Fibroblast of the aortic adventitia (primary cell): Measurements from ENCODE around the gene UVRAG. TPM values are rescaled to one million over a fixed set of nuclear protein-coding genes. Genes with fewer than 3 reads are reported as not detected.

Experiments
- DNase-seq: peaks from one replicate; pipeline ENCODE4 v3.0.0-alpha.2; 2010; ENCODE audit warnings: low read depth
- H3K4me3 ChIP-seq: 2 replicates; pipeline ENCODE4 v1.5.1; 2011; ENCODE audit warnings: low read depth, mild to moderate bottlenecking, control low read depth, low read length, moderate library complexity
- total RNA-seq: library from RNA; depleted of rRNA; stranded (reverse); fragments of >200 nt; gene quantifications from 2 replicates; pipeline ENCODE4 v1.2.3, GENCODE V29; 2012; ENCODE audit warnings: low replicate concordance
- TF ChIP-seq, protein P1 (sequence below): IDR thresholded peaks from 2 replicates; pipeline ENCODE4 v1.5.1; 2011; ENCODE audit warnings: mild to moderate bottlenecking, low read length, control low read depth, inconsistent platforms; ENCODE audit not compliant: insufficient read depth

Gene UVRAG
- 21.6 and 53.6 TPM in 2 replicates for total RNA-seq

DNA sequence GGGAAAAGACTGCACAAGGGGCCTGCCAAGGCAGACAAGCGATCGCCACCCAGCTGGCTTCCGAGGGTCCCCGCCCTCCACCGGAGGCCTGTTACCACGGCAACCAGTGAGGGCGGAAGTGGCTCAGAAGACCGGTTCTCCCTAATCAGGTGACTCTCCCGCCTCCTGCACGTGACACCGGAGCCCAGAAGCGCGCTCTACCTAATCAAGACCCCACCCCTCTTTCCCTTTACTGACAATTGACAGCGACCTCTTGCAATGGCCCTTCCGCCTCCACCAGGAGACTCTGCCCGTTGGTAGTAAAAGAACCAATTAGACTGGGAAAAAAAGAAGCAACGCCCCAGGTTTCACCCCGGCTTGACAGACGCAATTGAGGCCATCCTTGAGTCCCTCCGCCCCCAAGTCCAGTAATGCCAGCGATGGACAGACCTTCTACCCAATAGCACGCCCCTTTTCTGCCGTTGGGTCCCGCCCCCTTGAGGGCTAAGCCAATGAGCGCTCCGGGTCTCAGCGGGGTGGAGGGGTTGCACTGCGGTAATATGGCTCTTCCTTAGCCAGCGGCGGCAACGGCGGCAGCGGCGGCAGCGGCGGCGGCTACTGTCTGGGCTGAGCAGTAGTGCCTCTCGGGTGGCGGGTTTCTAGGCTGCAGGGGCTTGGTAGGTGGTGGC is at the start of gene UVRAG:
UVRAG (plus strand) TSS at position 534 of the 668 bp plus-strand sequence. CDS start 198 bp downstream, outside the sequence.
- TF ChIP-seq, protein P1, sequence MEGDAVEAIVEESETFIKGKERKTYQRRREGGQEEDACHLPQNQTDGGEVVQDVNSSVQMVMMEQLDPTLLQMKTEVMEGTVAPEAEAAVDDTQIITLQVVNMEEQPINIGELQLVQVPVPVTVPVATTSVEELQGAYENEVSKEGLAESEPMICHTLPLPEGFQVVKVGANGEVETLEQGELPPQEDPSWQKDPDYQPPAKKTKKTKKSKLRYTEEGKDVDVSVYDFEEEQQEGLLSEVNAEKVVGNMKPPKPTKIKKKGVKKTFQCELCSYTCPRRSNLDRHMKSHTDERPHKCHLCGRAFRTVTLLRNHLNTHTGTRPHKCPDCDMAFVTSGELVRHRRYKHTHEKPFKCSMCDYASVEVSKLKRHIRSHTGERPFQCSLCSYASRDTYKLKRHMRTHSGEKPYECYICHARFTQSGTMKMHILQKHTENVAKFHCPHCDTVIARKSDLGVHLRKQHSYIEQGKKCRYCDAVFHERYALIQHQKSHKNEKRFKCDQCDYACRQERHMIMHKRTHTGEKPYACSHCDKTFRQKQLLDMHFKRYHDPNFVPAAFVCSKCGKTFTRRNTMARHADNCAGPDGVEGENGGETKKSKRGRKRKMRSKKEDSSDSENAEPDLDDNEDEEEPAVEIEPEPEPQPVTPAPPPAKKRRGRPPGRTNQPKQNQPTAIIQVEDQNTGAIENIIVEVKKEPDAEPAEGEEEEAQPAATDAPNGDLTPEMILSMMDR: peak; percentile 18
- peak; percentile 100 for DNase-seq
- H3K4me3 ChIP-seq: peak within 1 kb of the TSS; percentile 84

DNA sequence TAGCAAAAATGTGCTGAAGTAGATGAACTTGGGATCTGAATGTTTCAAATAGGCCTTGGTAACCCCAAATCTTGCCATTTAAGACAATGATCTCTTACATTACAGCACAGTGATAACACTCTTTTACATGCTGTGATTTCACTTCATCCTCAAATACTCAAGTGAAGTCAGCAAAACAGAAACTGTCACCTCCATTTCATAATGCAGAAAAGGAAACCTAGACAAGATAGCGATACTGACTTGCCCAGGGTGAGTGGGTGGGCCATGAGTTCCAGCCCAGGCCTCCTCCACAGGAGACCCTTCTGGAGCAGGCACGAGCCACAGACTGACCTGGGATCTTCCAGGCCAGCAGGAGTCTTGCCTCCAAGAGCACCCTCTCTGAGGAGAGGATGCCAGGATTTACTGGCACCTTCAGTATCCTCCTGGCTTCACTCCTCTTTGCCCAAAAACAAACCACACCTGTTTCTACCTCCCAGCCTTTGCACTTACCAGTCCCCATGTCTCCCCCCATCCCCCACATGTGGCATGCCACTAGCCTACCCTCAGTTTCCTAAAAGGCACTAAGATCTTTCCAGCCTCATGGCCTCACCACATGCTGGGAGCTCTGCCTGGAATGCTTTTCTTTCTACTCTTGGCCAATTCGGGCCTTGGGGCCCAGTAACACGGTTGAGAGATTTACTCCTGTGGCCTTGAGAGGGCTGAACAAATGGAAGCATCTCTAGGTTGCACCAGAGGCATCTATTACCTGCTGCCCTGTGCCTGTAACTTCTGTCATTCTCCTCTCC is 48.4 kb upstream of the UVRAG start:
- TF ChIP-seq, protein P1: no peak
- no peak for DNase-seq
- no peak overlapping the region for H3K4me3 ChIP-seq

DNA sequence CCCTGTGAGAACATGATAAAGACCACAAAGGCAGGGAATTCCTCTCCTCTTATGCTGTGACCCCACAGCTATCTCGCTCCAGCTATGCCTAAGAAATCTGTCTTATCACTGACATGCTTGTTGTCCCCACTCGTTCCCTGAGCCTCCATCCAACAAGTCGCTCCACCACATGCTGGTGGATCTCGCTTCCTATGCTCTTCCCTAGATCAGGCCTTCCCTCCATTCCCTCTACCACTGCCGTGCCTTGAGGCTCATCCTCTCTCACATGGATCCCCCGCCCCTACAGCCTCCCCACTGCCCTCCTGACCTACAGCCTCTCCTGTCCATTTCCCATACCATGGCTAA is 47.8 kb upstream of the UVRAG start:
- H3K4me3 ChIP-seq: no peak overlapping the region
- TF ChIP-seq, protein P1: no peak
- DNase-seq: no peak

DNA sequence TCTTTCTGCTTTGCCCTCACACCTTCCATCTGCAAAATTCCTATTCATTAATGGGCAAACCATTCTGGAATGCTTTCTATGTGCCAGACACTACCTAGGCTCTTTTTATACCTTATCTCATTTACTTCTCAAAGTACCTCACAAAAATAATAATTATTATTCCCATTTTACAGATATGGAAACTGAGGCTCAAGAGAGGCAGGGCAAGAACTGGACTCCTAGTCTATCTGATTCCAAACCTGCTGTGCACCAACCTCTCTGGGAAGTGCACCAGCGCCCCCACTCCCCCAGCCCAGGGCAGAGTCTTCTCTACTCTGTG is 47.3 kb upstream of the UVRAG start:
- no peak for DNase-seq
- TF ChIP-seq, protein P1: no peak
- no peak overlapping the region for H3K4me3 ChIP-seq

DNA sequence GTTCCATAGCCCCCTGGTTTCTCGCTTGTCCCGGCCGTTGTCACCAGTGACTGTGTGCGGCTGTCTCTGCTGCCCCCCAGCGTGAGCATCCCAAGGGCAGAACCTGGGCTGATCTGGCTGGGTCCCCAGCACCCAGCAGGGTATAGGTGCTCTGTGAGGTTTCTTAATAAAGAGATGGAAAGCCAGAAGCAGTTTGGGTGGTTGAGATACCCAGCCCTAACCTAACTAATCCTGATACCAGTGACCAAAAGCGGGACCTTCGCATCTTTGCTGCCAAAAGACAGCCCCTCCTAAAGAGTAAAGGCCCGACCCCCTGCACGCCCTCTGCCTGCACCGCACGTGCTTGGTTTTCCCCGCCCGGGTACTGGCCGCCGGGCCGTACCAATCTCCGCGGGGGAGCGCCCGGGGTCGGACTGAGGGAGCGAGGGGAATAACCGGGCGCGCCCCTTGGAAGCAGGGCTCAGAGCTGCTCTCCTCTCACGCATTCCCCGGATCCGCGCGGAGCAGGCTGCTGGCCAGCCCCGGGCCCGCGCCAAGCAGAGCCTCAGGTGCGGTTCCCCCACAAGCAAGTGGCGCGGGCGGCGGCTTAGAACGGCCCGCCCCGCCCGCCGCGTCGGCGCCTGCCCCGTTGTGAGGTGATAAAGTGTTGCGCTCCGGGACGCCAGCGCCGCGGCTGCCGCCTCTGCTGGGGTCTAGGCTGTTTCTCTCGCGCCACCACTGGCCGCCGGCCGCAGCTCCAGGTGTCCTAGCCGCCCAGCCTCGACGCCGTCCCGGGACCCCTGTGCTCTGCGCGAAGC is 46.7 kb upstream of the UVRAG start, which contains the start of gene DGAT2:
DGAT2 (plus strand) TSS at position 667 of the 797 bp plus-strand sequence. CDS start 214 bp downstream, outside the sequence.
- DNase-seq: peak; percentile 62
- H3K4me3 ChIP-seq: peak within 1 kb of the TSS; percentile 65
- TF ChIP-seq, protein P1: no peak

DNA sequence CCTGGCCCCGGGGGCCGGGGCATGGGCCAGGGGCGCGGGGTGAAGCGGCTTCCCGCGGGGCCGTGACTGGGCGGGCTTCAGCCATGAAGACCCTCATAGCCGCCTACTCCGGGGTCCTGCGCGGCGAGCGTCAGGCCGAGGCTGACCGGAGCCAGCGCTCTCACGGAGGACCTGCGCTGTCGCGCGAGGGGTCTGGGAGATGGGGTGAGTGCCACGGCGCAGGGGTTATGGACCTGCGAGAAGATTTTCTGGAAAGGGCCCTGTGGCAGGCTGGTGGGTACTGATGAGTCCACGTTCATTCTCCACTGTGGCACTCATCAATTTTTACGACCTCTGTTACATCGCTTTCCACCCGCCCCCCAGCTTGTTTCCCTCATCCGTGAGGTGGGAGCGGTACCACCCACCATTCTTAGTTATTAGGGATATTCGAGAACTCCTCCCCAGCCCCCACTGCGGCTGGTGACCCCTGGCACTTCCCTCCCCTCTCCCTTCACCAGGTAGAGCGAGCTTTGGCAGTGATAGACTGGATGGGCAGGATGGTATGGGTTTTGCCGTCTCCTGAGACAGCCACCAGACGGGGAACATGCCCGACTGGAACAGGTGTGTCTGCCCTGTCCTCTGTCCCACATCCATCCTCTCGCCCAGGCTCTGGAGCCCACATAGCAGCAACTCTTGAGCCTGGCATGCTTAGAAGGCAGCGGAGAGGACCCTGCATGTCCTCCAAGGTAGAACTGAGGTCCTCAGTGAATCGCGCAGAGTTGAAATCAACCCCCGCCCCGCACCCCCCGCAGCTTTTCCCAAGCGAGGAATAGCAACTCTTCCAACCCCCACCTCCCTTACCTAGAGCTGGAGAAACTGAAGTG is 45.9 kb upstream of the UVRAG start:
- peak overlapping the region; percentile 65 for H3K4me3 ChIP-seq
- TF ChIP-seq, protein P1: no peak
- DNase-seq: no peak
